Measurements from ENCODE around the gene COPS6.

GRCh38 chr7:100093498-100093897 lies 4.7 kb downstream of the COPS6 start:
- TF ChIP-seq SP1 (IDR thresholded peaks at IDR 0.05) (no peak), TARDBP (IDR thresholded peaks at IDR 0.05) (no peak), LEF1 (IDR thresholded peaks at IDR 0.05; ENCODE audit: borderline replicate concordance) (no peak), BHLHE40 (IDR thresholded peaks at IDR 0.05; ENCODE audit: borderline replicate concordance) (no peak), PKNOX1 (IDR thresholded peaks at IDR 0.05) (no peak), FOXM1 (IDR thresholded peaks at IDR 0.05; ENCODE audit: borderline replicate concordance) (no peak), HDGF (IDR thresholded peaks at IDR 0.05; ENCODE audit: borderline replicate concordance) (no peak)

Data from HEK293T (cell line).